SH-SY5Y (cell line): ENCODE results near the gene MGME1.

Experiments used
- GATA2 ChIP-seq: IDR thresholded peaks from 2 replicates; pipeline ENCODE4 v1.6.1; 2011; ENCODE audit warnings: mild to moderate bottlenecking, low read depth, low read length
- GATA3 ChIP-seq: IDR thresholded peaks from 2 replicates; pipeline ENCODE4 v1.6.1; 2011; ENCODE audit warnings: low read depth, mild to moderate bottlenecking, low read length, moderate library complexity

DNA sequence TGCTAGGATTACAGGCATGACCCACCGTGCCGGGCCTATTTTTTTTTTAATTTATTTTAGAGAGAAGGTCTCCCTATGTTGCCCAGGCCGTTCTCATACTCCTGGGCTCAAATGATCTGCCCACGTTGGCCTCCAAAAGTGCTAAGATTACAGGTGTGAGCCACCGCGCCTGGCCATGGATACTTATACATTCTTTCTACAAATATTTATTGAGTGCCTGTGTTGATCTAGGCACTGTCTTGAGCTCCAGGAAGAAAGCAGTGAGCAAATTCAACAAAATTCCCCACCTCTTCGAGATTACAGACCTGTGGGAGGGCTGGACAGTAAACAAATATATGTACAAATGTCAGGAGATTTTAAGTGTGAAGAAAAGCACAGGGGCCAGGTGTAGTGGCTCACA, 37.9 kb downstream of the MGME1 start:
- no peak for TF ChIP-seq GATA3
- TF ChIP-seq GATA2, result no peak
